MM.1S (cell line): ENCODE measurements around the gene FAR2.
A peak's percentile ranks its signal among the peaks of the same experiment; 100 is the strongest.
"Not testable (repeated sequence)": the region's sequence is repeated elsewhere in the genome, so short reads cannot be mapped to it uniquely, and the experiment has no call there.

Experiments used
- DNase-seq: peaks from one replicate; pipeline ENCODE4 v3.0.0-alpha.2; 2015
- H2AFZ ChIP-seq: fragments of 300-600 bp; sonication (generic); 2 replicates; pipeline ENCODE4 v1.6.0; 2016; ENCODE audit warnings: antibody characterized with exemption, low read length
- H3F3A ChIP-seq: fragments of 300-600 bp; sonication (generic); 2 replicates; pipeline ENCODE4 v1.6.1; 2016; ENCODE audit warnings: mild to moderate bottlenecking, antibody characterized with exemption, low read length, moderate library complexity, mixed read lengths; ENCODE audit not compliant: insufficient read depth
- H3K27ac ChIP-seq: fragments of 300-600 bp; sonication (generic); 2 replicates; pipeline ENCODE4 v1.5.1; 2016; ENCODE audit warnings: mild to moderate bottlenecking, low read length
- H3K27me3 ChIP-seq: fragments of 300-600 bp; sonication (generic); replicated peaks from 2 replicates; pipeline ENCODE4 v1.6.0; 2016; ENCODE audit warnings: low read length; ENCODE audit not compliant: insufficient read depth
- H3K36me3 ChIP-seq: fragments of 300-600 bp; sonication (generic); replicated peaks from 2 replicates; pipeline ENCODE4 v1.6.1; 2016; ENCODE audit warnings: mild to moderate bottlenecking, low read length, mixed read lengths; ENCODE audit not compliant: insufficient read depth
- H3K4me1 ChIP-seq: fragments of 300-600 bp; sonication (generic); 2 replicates; pipeline ENCODE4 v1.6.1; 2016; ENCODE audit warnings: low read length, mixed read lengths
- H3K4me2 ChIP-seq: fragments of 300-600 bp; sonication (generic); 2 replicates; pipeline ENCODE4 v1.6.0; 2016; ENCODE audit warnings: low read depth, low read length
- H3K4me3 ChIP-seq: fragments of 300-600 bp; sonication (generic); 2 replicates; pipeline ENCODE4 v1.5.1; 2016; ENCODE audit warnings: low read length, mixed read lengths
- H3K79me2 ChIP-seq: fragments of 300-600 bp; sonication (generic); 2 replicates; pipeline ENCODE4 v1.6.1; 2016; ENCODE audit warnings: mixed run types, low read length, mixed read lengths
- H3K9ac ChIP-seq: fragments of 300-600 bp; sonication (generic); 2 replicates; pipeline ENCODE4 v1.6.1; 2016; ENCODE audit warnings: low read length, mixed read lengths
- H3K9me2 ChIP-seq: fragments of 300-600 bp; sonication (generic); replicated peaks from 2 replicates; pipeline ENCODE4 v1.6.1; 2016; ENCODE audit warnings: mild to moderate bottlenecking, low read length, mixed read lengths; ENCODE audit not compliant: insufficient read depth
- H3K9me3 ChIP-seq: fragments of 300-600 bp; sonication (generic); replicated peaks from 2 replicates; pipeline ENCODE4 v1.6.1; 2016; ENCODE audit warnings: mild to moderate bottlenecking, low read length, mixed read lengths; ENCODE audit not compliant: insufficient read depth
- H4K20me1 ChIP-seq: fragments of 300-600 bp; sonication (generic); 2 replicates; pipeline ENCODE4 v1.6.1; 2016; ENCODE audit warnings: mild to moderate bottlenecking, low read length, moderate library complexity, mixed read lengths; ENCODE audit not compliant: insufficient read depth
- CTCF ChIP-seq: fragments of 300-600 bp; sonication (generic); IDR thresholded peaks from 2 replicates; pipeline ENCODE4 v1.5.1; 2016; ENCODE audit warnings: antibody characterized with exemption, low read length, mixed read lengths
- EZH2 ChIP-seq: fragments of 300-600 bp; sonication (generic); optimal IDR thresholded peaks from 2 replicates; pipeline ENCODE3; 2017; ENCODE audit warnings: low read depth, mild to moderate bottlenecking, antibody characterized with exemption, low read length, mixed read lengths
- EZH2phosphoT487 ChIP-seq: fragments of 300-600 bp; sonication (generic); IDR thresholded peaks from 2 replicates; pipeline ENCODE4 v1.6.1; 2018; ENCODE audit warnings: antibody characterized with exemption, low read length

The FAR2 gene

GRCh38 chr12:29380536-29381523, 231.8 kb downstream of the FAR2 start, which contains the start of gene ERGIC2:
ERGIC2 (minus strand) TSS chr12:29381172; CDS start chr12:29371633, 9,539 bp downstream.
- DNase-seq = peak; percentile 99
- peak within 1 kb of the TSS; percentile 85 for H3K4me3 ChIP-seq
- peak within 1 kb of the TSS; percentile 98 for H3K27ac ChIP-seq
- no peaks in the 10 kb centered on the region for H3K9me2 ChIP-seq
- peaks cover 51% of the 10 kb centered on the region for H3K79me2 ChIP-seq
- H3K36me3 ChIP-seq = peaks cover 8% of the 10 kb centered on the region; the same call in 1 of the 2 replicates
- no peaks in the 10 kb centered on the region; the same call in 1 of the 2 replicates for H4K20me1 ChIP-seq
- H2AFZ ChIP-seq = peak within 1 kb of the TSS; percentile 84
- no peaks in the 10 kb centered on the region for H3K27me3 ChIP-seq
- peaks cover 30% of the 10 kb centered on the region for H3K4me1 ChIP-seq
- TF ChIP-seq EZH2phosphoT487 (no peak), EZH2 (no peak), CTCF (no peak)
- peak within 1 kb of the TSS; percentile 62 for H3K4me2 ChIP-seq
- peaks cover 14% of the 10 kb centered on the region for H3F3A ChIP-seq
- no peaks in the 10 kb centered on the region for H3K9me3 ChIP-seq
- H3K9ac ChIP-seq = peak within 1 kb of the TSS; percentile 98

- no peaks in the 10 kb centered on the region for H3K9me3 ChIP-seq
- H3K79me2 ChIP-seq = peaks cover 36% of the 10 kb centered on the region
- no peaks in the 10 kb centered on the region; the same call in 1 of the 2 replicates for H3K36me3 ChIP-seq
- H3K9me2 ChIP-seq = no peaks in the 10 kb centered on the region
- peak overlapping the region; percentile 84; the same call in 1 of the 2 replicates for H2AFZ ChIP-seq
- H3K27me3 ChIP-seq = no peaks in the 10 kb centered on the region
- H3K27ac ChIP-seq = no peak overlapping the region
- no peaks in the 10 kb centered on the region; the same call in 1 of the 2 replicates for H4K20me1 ChIP-seq
- no peak overlapping the region for H3K4me3 ChIP-seq
- TF ChIP-seq EZH2phosphoT487 = no peak
- no peak for TF ChIP-seq CTCF
- no peak for TF ChIP-seq EZH2
- peaks cover 16% of the 10 kb centered on the region for H3K4me1 ChIP-seq
- H3F3A ChIP-seq = peaks cover 8% of the 10 kb centered on the region
- H3K9ac ChIP-seq = no peak overlapping the region
- peak overlapping the region; percentile 62; the same call in 1 of the 2 replicates for H3K4me2 ChIP-seq
- no peak for DNase-seq
Measured at GRCh38 chr12:29382251-29382650, 233.2 kb downstream of the FAR2 start.

- not testable (repeated sequence) for H3K4me2 ChIP-seq, H3K9ac ChIP-seq, H3K27ac ChIP-seq, H3K9me2 ChIP-seq, H3K36me3 ChIP-seq, H3K4me1 ChIP-seq, H3K4me3 ChIP-seq, H3K27me3 ChIP-seq, H4K20me1 ChIP-seq, H3F3A ChIP-seq, DNase-seq, H3K79me2 ChIP-seq, H2AFZ ChIP-seq, H3K9me3 ChIP-seq
Measured at GRCh38 chr12:29385194-29385593, 236.1 kb downstream of the FAR2 start.
